GM18505 (cell line): Measurements from ENCODE around the gene B4GALT5.
"Not testable (repeated sequence)": the region's sequence is repeated elsewhere in the genome, so short reads cannot be mapped to it uniquely, and the experiment has no call there.

Experiments
- ATAC-seq: cut with Tn5 transposase; IDR thresholded peaks from one replicate; pipeline ENCODE4 v1.9.1; 2021; ENCODE audit not compliant: unreplicated experiment
- POLR2A ChIP-seq: IDR thresholded peaks from 4 replicates; pipeline ENCODE4 v1.6.1; 2011; ENCODE audit warnings: borderline replicate concordance; ENCODE audit not compliant: insufficient read depth, insufficient read length; ENCODE audit errors: extremely low read depth

B4GALT5 gene, protein sequence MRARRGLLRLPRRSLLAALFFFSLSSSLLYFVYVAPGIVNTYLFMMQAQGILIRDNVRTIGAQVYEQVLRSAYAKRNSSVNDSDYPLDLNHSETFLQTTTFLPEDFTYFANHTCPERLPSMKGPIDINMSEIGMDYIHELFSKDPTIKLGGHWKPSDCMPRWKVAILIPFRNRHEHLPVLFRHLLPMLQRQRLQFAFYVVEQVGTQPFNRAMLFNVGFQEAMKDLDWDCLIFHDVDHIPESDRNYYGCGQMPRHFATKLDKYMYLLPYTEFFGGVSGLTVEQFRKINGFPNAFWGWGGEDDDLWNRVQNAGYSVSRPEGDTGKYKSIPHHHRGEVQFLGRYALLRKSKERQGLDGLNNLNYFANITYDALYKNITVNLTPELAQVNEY

DNA sequence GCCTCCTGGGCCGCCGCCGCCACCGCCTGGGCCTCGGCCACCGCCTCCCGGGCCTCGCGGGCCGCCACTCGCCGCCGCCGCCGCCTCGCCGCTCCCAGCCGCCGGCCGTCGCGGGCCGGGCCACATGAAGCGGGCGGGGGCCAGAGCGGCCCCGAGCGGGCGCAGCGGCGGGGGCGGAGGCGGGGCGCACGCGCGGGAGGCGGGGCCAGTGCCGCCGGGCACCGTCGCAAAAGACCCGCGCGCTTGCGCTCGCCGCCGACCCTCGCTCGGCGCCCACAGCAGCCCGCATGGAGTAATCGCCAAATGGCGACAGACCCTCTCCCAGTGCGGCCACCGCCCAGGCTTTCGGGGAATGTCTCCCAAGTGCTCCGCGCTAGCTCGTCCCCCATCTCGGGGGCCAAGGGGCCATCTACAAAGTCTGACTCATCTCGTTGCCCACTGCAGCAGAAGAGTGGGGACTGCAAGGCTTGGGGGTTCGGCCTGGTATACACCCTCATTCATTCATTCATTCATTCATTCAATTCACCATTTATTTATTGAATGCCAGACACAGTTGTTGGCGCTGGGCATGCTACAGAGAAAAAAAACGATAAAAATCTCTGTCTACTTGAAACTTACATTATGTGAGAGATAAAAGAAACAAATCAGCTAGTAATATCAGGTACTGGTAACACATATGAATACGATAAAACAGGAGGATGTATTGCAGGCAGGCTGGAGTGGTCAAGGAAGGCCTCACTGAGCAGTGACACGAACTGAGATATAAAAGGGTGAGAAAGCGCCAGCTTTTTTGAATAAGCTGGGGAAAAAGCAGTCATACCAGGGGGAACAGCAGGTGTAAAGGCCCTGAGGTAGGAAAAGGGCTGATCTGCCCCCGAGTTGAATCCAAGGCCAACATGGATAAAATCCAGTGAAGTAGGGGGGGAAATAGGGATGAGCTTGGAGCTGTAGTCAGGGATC lies at the start of gene B4GALT5:
Gene B4GALT5 (minus strand): TSS at position 126 of the 960 bp plus-strand sequence. CDS start 188 bp downstream, outside the sequence.
- peak; percentile 80 for ATAC-seq

DNA sequence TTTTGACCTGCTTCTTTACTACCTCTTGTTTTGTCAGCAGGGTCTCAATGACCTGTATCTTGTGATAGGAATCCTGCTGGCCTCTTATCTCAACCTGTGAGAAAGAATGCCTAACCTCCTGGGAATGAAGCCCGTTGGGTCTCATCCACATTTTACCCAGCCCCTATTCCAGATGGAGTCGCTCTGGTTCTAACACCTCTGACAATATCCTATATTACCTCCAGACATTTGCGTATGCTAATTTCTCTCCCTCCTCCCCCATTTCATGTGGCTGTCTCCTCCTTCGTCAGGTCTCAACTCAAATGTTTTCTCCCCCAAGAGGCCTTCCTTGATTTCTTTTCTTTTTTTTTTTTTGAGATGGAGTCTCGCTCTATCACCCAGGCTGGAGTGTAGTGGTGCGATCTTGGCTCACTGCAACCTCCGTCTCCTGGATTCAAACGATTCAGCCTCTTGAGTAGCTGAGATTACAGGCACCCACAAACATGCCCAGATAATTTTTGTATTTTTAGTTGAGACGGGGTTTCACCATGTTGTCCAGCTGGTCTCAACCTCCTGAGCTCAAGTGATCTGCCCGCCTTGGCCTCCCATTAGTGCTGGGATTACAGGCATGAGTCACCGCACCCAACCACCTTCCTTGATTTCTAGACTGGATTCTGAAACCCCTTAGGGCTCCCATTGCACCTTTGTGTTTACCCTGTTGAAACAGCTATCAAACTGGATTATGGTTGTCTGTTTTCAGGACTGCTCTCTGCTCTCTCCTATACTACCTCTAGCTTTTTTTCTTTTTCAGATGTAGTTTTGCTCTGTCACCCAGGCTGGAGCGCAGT lies 49.5 kb upstream of the B4GALT5 start:
- no peak for ATAC-seq
- no peak for TF ChIP-seq POLR2A

More for the DNA sequence above, at the start of gene B4GALT5:
- peak; percentile 62 for TF ChIP-seq POLR2A

DNA sequence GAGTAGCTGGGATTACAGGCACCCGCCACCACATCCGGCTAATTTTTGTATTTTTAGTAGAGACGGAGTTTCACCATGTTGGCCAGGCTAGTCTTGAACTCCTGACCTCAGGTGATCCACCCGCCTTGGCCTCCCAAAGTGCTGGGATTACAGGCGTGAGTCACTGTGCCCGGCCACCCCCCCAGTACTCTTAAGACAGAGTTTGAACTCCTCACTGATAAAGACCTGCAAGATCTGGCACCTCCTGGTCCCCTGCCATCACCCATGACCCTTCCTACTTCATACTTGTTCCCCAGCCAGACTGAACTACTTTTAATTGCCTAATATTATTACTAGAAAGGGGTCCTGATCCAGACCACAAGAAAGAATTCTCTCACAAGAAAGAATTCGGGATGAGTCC lies 48.2 kb upstream of the B4GALT5 start:
- ATAC-seq = not testable (repeated sequence)

GRCh38 chr20:49759266-49759950 lies 45.7 kb upstream of the B4GALT5 start:
- ATAC-seq = no peak
- no peak for TF ChIP-seq POLR2A

GRCh38 chr20:49758781-49759180 lies 45.1 kb upstream of the B4GALT5 start:
- TF ChIP-seq POLR2A = no peak
- ATAC-seq = no peak

DNA sequence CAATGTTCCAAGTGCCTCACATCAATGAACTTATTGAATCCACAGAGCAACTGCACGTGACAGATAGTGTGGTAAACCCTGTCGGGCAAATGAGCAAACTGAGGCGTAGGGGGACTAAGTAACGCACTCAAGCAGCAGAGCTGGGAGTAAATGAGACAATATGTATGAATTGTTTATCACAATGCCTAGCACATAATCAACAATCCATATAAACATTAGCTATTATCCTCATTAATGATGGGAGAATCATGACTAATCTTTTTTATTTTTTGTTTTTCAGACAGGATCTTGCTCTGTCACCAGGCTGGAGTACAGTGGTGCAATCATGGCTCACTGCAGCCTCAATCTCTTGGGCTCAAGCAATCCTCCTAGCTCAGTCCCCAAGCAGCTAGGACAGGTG lies 43.9 kb upstream of the B4GALT5 start:
- TF ChIP-seq POLR2A = no peak

GRCh38 chr20:49756241-49756640 lies 42.6 kb upstream of the B4GALT5 start:
- ATAC-seq = no peak
- no peak for TF ChIP-seq POLR2A

More for the DNA sequence above, 43.9 kb upstream of the B4GALT5 start:
- ATAC-seq = no peak

GRCh38 chr20:49754596-49754995 lies 40.9 kb upstream of the B4GALT5 start:
- no peak for ATAC-seq
- TF ChIP-seq POLR2A = no peak

GRCh38 chr20:49753133-49753532 lies 39.5 kb upstream of the B4GALT5 start:
- TF ChIP-seq POLR2A = no peak
- no peak for ATAC-seq

DNA sequence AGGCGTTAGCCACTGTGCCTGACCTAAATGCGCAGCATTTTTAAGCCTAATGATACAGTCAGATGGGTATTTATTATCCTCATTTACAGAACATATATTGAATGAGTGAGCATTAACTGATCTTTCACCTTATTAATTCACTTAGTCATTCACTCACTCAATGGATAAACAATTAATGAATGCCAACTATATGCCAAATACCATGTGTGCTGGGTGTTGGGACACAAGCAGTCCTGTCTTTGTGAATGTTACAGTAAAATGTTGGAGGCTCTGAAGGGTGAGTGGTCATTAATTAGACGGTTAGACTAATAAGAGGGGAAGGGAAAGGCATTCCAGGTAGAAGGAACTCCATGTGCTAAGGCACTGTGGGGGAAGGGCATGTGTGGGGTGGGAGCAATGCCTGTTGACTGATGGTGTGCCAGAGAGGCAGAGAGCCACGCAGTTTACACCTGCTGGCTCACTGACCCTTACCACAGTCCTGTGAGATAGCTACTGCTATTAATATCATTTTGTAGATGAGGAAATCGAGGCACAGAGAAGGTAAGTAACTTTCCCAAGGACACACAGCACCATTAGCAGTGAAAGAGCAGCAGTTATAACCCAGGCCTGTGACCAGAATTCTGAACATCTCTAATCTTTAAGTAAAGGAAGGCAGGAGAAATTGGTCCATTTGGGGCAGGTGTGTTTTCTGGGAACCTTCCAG lies 38.7 kb upstream of the B4GALT5 start:
- ATAC-seq = no peak
- TF ChIP-seq POLR2A = no peak

DNA sequence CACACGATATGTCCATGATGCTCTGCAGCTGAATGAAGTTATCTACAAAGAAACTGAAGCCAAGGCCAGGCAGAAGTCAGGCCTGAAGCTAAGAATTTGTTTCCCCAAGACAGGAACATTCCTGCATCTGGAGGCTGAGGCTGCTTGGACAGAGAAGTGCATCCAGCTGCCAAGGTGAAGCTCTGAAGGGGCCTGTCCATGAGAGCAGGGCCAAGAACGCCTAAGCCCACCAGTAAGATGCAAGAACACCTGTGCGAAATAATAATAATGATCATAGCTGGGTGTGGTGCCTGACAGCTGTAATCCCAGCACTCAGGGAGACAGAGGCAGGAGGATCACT lies 37.7 kb upstream of the B4GALT5 start:
- TF ChIP-seq POLR2A = no peak
- no peak for ATAC-seq
